HG03108 (cell line): ENCODE data around the gene SLFN14.
"Not testable (repeated sequence)": the region's sequence is repeated elsewhere in the genome, so short reads cannot be mapped to it uniquely, and the experiment has no call there.

Source experiments
- ATAC-seq: cut with Tn5 transposase; IDR thresholded peaks from one replicate; pipeline ENCODE4 v1.9.1; 2021; ENCODE audit warnings: moderate library complexity; ENCODE audit not compliant: unreplicated experiment

The SLFN14 gene

GRCh38 chr17:35559495-35560210 lies 966 bp downstream of the SLFN14 start:
- no peak for ATAC-seq

GRCh38 chr17:35557353-35557752 lies 3.3 kb downstream of the SLFN14 start:
- ATAC-seq: no peak

GRCh38 chr17:35555691-35556090 lies 4.9 kb downstream of the SLFN14 start:
- ATAC-seq: no peak

GRCh38 chr17:35554668-35555067 lies 6.0 kb downstream of the SLFN14 start:
- ATAC-seq: no peak

- no peak for ATAC-seq
Observed at GRCh38 chr17:35553310-35553709, 7.3 kb downstream of the SLFN14 start.

- no peak for ATAC-seq
Observed at GRCh38 chr17:35548978-35549377, 11.6 kb downstream of the SLFN14 start.

GRCh38 chr17:35548208-35548810 lies 12.3 kb downstream of the SLFN14 start:
- no peak for ATAC-seq

GRCh38 chr17:35546487-35546886 lies 14.1 kb downstream of the SLFN14 start:
- no peak for ATAC-seq

- ATAC-seq: no peak
Observed at GRCh38 chr17:35545150-35545549, 15.5 kb downstream of the SLFN14 start.

- no peak for ATAC-seq
Observed at GRCh38 chr17:35543856-35544255, 16.8 kb downstream of the SLFN14 start.

GRCh38 chr17:35542990-35543389 lies 17.6 kb downstream of the SLFN14 start:
- no peak for ATAC-seq

- no peak for ATAC-seq
Observed at GRCh38 chr17:35541434-35541833, 19.2 kb downstream of the SLFN14 start.

GRCh38 chr17:35540589-35541404 lies 19.8 kb downstream of the SLFN14 start:
- ATAC-seq: no peak

- ATAC-seq: no peak
Observed at GRCh38 chr17:35539659-35540026, 21.0 kb downstream of the SLFN14 start.

- ATAC-seq: no peak
Observed at GRCh38 chr17:35537601-35538141, 22.9 kb downstream of the SLFN14 start, which contains the start of gene SLFN12L. TSS of gene SLFN12L (minus strand) at chr17:35537678. CDS start at chr17:35522364, 15,314 bp downstream.

- no peak for ATAC-seq
Observed at GRCh38 chr17:35536664-35537171, 23.9 kb downstream of the SLFN14 start.

GRCh38 chr17:35535406-35535805 lies 25.2 kb downstream of the SLFN14 start:
- ATAC-seq: not testable (repeated sequence)

GRCh38 chr17:35534576-35535093 lies 26.0 kb downstream of the SLFN14 start:
- no peak for ATAC-seq

- no peak for ATAC-seq
Observed at GRCh38 chr17:35531160-35531559, 29.5 kb downstream of the SLFN14 start.

- ATAC-seq: no peak
Observed at GRCh38 chr17:35529866-35530265, 30.8 kb downstream of the SLFN14 start.

GRCh38 chr17:35529326-35529725 lies 31.3 kb downstream of the SLFN14 start:
- not testable (repeated sequence) for ATAC-seq
